Chondrocyte (in vitro differentiated cells): ENCODE measurements around the gene PIP5K1B. TPM values are rescaled to one million over a fixed set of nuclear protein-coding genes. Genes with fewer than 3 reads are reported as not detected.

ENCODE experiments used
- DNase-seq: peaks from one replicate; pipeline ENCODE4 v3.0.0; 2021; ENCODE audit warnings: mixed read lengths, low spot score
- H3K27ac Mint-ChIP-seq: one replicate; pipeline ENCODE4 v1.8.0; 2021; ENCODE audit warnings: mild to moderate bottlenecking, moderate library complexity, mixed read lengths; ENCODE audit not compliant: unreplicated experiment
- H3K27me3 Mint-ChIP-seq: 2 replicates; pipeline ENCODE4 v1.8.0; 2021; ENCODE audit warnings: low read depth, mixed read lengths
- H3K36me3 Mint-ChIP-seq: 2 replicates; pipeline ENCODE4 v1.8.0; 2021; ENCODE audit warnings: low read depth, mixed read lengths
- H3K4me1 Mint-ChIP-seq: 2 replicates; pipeline ENCODE4 v1.8.0; 2021; ENCODE audit warnings: low read depth, mild to moderate bottlenecking, mixed read lengths
- H3K4me3 Mint-ChIP-seq: one replicate; pipeline ENCODE4 v1.8.0; 2021; ENCODE audit warnings: mild to moderate bottlenecking, moderate library complexity, mixed read lengths; ENCODE audit not compliant: unreplicated experiment
- H3K9me3 Mint-ChIP-seq: 2 replicates; pipeline ENCODE4 v1.8.0; 2021; ENCODE audit warnings: low read depth, mixed read lengths
- total RNA-seq: library from RNA; stranded (reverse); gene quantifications from 3 replicates; pipeline ENCODE4 v1.2.1, GENCODE V29; 2021
- TF ChIP-seq, protein P1 (sequence below): fragments of 200-600 bp; sonication (generic); IDR thresholded peaks from 2 replicates; pipeline ENCODE4 v1.5.0; 2021; ENCODE audit warnings: antibody characterized with exemption, mild to moderate bottlenecking, moderate library complexity

PIP5K1B gene
- total RNA-seq, 1 donor from 2014 or later: not detected

DNA sequence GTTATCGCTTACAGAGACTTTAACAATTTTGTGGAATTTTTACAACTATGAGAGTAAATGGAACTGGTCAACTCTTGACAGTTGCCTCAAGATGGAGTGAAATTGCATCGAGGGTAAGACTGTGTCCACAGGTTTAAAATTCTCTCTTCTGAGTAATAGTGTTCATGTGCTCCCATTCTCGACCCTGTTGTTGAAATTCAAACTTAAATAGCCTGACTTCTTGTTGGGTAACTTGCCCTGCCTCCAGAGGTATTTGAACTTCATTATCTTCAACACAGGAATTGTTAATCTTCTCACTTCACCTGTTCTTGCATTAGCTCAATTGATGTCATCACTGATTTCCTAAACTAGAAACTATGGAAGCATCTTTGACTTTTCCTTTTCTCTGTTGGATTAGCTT lies 77.5 kb downstream of the PIP5K1B start:
- Mint-ChIP-seq H3K4me3 (no peak overlapping the region), H3K4me1 (peaks cover 6% of the 10 kb centered on the region), H3K27me3 (no peaks in the 10 kb centered on the region), H3K36me3 (no peaks in the 10 kb centered on the region), H3K27ac (no peak overlapping the region), H3K9me3 (no peaks in the 10 kb centered on the region)
- no peak for DNase-seq
- TF ChIP-seq, protein P1, sequence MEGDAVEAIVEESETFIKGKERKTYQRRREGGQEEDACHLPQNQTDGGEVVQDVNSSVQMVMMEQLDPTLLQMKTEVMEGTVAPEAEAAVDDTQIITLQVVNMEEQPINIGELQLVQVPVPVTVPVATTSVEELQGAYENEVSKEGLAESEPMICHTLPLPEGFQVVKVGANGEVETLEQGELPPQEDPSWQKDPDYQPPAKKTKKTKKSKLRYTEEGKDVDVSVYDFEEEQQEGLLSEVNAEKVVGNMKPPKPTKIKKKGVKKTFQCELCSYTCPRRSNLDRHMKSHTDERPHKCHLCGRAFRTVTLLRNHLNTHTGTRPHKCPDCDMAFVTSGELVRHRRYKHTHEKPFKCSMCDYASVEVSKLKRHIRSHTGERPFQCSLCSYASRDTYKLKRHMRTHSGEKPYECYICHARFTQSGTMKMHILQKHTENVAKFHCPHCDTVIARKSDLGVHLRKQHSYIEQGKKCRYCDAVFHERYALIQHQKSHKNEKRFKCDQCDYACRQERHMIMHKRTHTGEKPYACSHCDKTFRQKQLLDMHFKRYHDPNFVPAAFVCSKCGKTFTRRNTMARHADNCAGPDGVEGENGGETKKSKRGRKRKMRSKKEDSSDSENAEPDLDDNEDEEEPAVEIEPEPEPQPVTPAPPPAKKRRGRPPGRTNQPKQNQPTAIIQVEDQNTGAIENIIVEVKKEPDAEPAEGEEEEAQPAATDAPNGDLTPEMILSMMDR: no peak

DNA sequence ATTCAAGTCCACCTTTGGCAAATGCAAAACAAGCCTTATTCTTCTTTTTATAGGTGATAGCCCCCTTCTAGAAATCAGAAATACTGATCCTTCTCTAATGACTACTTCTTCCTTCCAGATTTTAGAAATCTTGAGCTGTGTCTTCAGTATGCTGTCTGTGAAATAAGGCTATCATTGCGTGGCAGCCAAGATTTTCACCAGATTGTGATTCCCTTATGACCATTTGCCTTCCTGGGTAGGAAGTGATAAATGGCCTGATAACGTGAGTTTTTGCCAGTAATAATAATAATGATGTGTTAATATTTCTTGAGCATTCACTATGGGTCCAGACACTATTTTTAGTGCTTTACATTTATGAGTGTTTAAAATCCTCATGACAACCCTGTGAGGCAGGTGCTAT lies 80.9 kb downstream of the PIP5K1B start:
- H3K27me3 Mint-ChIP-seq: peaks cover 1% of the 10 kb centered on the region
- peaks cover 6% of the 10 kb centered on the region for H3K4me1 Mint-ChIP-seq
- H3K9me3 Mint-ChIP-seq: no peaks in the 10 kb centered on the region
- DNase-seq: no peak
- H3K4me3 Mint-ChIP-seq: no peak overlapping the region
- H3K36me3 Mint-ChIP-seq: no peaks in the 10 kb centered on the region
- TF ChIP-seq, protein P1: no peak
- H3K27ac Mint-ChIP-seq: no peak overlapping the region

DNA sequence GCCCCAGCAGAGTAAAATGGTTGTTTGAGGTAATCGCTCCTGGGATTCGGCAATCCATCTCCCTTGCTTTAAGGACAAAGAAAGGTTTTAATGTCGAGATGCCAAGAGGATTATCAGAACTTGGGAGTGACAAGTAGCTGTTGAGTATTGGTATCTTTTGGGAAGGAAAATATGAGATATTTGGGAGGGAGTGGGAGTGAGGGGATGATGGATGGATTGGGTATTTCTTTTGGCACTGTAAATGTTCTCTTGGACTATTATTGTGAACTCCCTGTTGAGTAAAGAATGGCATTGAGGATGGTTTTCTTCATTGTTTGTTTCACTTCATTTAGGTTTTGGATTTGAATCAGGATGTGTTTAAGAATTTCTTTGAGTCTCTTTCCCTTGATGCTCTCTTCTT lies 86.1 kb downstream of the PIP5K1B start:
- TF ChIP-seq, protein P1: no peak
- DNase-seq: no peak
- no peaks in the 10 kb centered on the region for H3K9me3 Mint-ChIP-seq
- peaks cover 3% of the 10 kb centered on the region for H3K27me3 Mint-ChIP-seq
- no peak overlapping the region for H3K27ac Mint-ChIP-seq
- no peaks in the 10 kb centered on the region for H3K4me1 Mint-ChIP-seq
- no peak overlapping the region for H3K4me3 Mint-ChIP-seq
- H3K36me3 Mint-ChIP-seq: no peaks in the 10 kb centered on the region

DNA sequence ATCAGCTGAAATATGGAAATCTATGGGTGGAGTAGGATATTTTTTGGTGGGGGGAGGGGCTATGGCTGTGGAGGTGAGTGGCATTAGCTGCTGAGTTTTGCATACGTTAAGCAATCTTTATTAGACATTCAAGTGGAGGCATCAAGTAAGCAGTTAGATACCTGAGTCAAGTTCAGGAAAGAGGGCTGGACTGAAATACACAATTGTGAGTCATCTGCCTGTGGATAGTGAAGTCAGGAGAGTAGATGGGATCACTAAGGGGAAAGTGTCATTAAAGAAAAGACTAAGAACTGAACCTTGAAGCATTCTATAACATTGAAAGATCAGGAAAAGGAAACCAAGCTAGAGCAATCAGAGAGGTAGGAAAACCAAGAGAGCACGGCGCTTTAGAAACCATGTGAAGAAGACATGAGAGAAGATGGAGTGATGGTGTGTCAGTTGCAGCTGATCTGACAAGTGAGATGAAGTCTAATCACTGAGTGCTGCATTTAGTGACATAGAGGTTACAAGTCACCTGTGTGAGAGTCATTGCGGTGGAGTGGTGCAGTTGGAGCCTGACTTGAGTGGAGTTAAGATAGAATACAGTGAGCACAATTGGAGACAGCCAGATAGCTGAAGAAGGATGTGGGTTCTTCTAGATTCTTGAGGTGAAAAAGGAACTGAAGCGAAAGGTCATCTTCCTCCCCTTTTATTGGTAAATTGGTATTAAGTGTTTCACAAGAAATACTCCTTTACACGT lies 88.7 kb downstream of the PIP5K1B start:
- H3K4me3 Mint-ChIP-seq: no peak overlapping the region
- DNase-seq: no peak
- peaks cover 17% of the 10 kb centered on the region for H3K27me3 Mint-ChIP-seq
- no peak overlapping the region for H3K27ac Mint-ChIP-seq
- TF ChIP-seq, protein P1: no peak
- H3K9me3 Mint-ChIP-seq: no peaks in the 10 kb centered on the region
- no peaks in the 10 kb centered on the region for H3K36me3 Mint-ChIP-seq
- H3K4me1 Mint-ChIP-seq: no peaks in the 10 kb centered on the region

DNA sequence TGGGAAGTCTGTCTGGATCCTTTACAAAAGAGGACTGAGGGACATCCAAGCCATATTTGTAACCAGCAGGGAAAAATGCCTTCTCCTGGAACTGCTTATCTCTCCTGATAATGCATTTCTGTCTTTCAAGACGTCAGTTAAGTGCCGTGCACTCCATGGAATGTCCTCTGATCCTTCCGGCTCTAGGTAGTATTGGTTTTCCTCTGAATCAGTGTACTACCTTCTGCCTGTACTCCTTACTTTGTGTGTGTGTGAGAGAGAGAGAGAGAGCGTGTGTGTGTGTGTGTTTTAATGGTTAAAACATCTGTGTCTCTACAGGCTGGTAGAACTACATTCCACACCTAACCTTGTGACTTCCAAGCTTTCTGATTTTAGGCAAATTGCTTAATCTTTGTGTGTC lies 89.9 kb downstream of the PIP5K1B start:
- H3K27me3 Mint-ChIP-seq: peaks cover 18% of the 10 kb centered on the region
- H3K4me1 Mint-ChIP-seq: no peaks in the 10 kb centered on the region
- H3K4me3 Mint-ChIP-seq: no peak overlapping the region
- DNase-seq: no peak
- no peak overlapping the region for H3K27ac Mint-ChIP-seq
- H3K36me3 Mint-ChIP-seq: no peaks in the 10 kb centered on the region
- no peaks in the 10 kb centered on the region for H3K9me3 Mint-ChIP-seq
- TF ChIP-seq, protein P1: no peak
